HEK293 (cell line): ENCODE data around the gene TTF2.
A peak's percentile ranks its signal among the peaks of the same experiment; 100 is the strongest.

Experiments
- BCL11A ChIP-seq: fragments of 450-650 bp; formaldehyde crosslinking; IDR thresholded peaks from 2 replicates; pipeline ENCODE4 v1.5.1; 2016; ENCODE audit warnings: low read depth, missing biosample characterization, missing genetic modification characterization
- MEIS1 ChIP-seq: sonication (generic); formaldehyde crosslinking; IDR thresholded peaks from 2 replicates; pipeline ENCODE4 v1.8.1; 2022; ENCODE audit warnings: missing genetic modification reagents, mild to moderate bottlenecking, borderline replicate concordance
- PBX3 ChIP-seq: sonication (generic); formaldehyde crosslinking; IDR thresholded peaks from 2 replicates; pipeline ENCODE4 v1.8.1; 2022; ENCODE audit warnings: mild to moderate bottlenecking, moderate library complexity, missing genetic modification reagents
- SCRT2 ChIP-seq: fragments of 450-650 bp; formaldehyde crosslinking; IDR thresholded peaks from 2 replicates; pipeline ENCODE4 v1.5.1; 2016; ENCODE audit warnings: missing biosample characterization, missing genetic modification characterization
- WT1 ChIP-seq: fragments of 450-650 bp; formaldehyde crosslinking; IDR thresholded peaks from 2 replicates; pipeline ENCODE4 v1.5.1; 2016; ENCODE audit warnings: missing biosample characterization, missing genetic modification characterization
- ZFP69B ChIP-seq: fragments of 450-650 bp; formaldehyde crosslinking; IDR thresholded peaks from 2 replicates; pipeline ENCODE4 v1.5.1; 2016; ENCODE audit warnings: missing biosample characterization, missing genetic modification characterization
- ZNF133 ChIP-seq: fragments of 450-650 bp; formaldehyde crosslinking; IDR thresholded peaks from 2 replicates; pipeline ENCODE4 v1.5.1; 2016; ENCODE audit warnings: missing biosample characterization, missing genetic modification characterization
- ZNF2 ChIP-seq: fragments of 450-650 bp; formaldehyde crosslinking; IDR thresholded peaks from 2 replicates; pipeline ENCODE4 v1.5.1; 2016; ENCODE audit warnings: missing biosample characterization, missing genetic modification characterization
- ZNF223 ChIP-seq: fragments of 450-650 bp; formaldehyde crosslinking; IDR thresholded peaks from 2 replicates; pipeline ENCODE4 v1.5.1; 2016; ENCODE audit warnings: missing biosample characterization, missing genetic modification characterization
- ZNF416 ChIP-seq: fragments of 450-650 bp; formaldehyde crosslinking; IDR thresholded peaks from 2 replicates; pipeline ENCODE4 v1.5.1; 2016; ENCODE audit warnings: missing biosample characterization, missing genetic modification characterization
- ZNF433 ChIP-seq: fragments of 450-650 bp; formaldehyde crosslinking; IDR thresholded peaks from 2 replicates; pipeline ENCODE4 v1.5.1; 2016; ENCODE audit warnings: missing biosample characterization, missing genetic modification characterization, low read depth
- ZNF530 ChIP-seq: fragments of 450-650 bp; formaldehyde crosslinking; IDR thresholded peaks from 2 replicates; pipeline ENCODE4 v1.5.1; 2016; ENCODE audit warnings: low read depth, missing biosample characterization, missing genetic modification characterization
- ZNF555 ChIP-seq: fragments of 450-650 bp; formaldehyde crosslinking; conservative IDR thresholded peaks from 2 replicates; pipeline ENCODE4 v1.5.1; 2017; ENCODE audit warnings: missing biosample characterization, mild to moderate bottlenecking, missing genetic modification characterization, inconsistent platforms
- ZNF585B ChIP-seq: fragments of 450-650 bp; formaldehyde crosslinking; IDR thresholded peaks from 2 replicates; pipeline ENCODE4 v1.5.1; 2016; ENCODE audit warnings: missing biosample characterization, missing genetic modification characterization
- ZNF596 ChIP-seq: fragments of 450-650 bp; IDR thresholded peaks from 2 replicates; pipeline ENCODE4 v1.5.0; 2018; ENCODE audit warnings: missing biosample characterization, mild to moderate bottlenecking, missing genetic modification characterization, moderate library complexity
- ZNF670 ChIP-seq: fragments of 450-650 bp; formaldehyde crosslinking; IDR thresholded peaks from 2 replicates; pipeline ENCODE4 v1.5.1; 2016; ENCODE audit warnings: missing biosample characterization, missing genetic modification characterization, low read depth
- ZNF76 ChIP-seq: fragments of 450-650 bp; formaldehyde crosslinking; IDR thresholded peaks from 2 replicates; pipeline ENCODE4; 2016; ENCODE audit warnings: low read depth, missing biosample characterization, missing genetic modification characterization, borderline replicate concordance
- ZNF777 ChIP-seq: fragments of 450-650 bp; formaldehyde crosslinking; IDR thresholded peaks from 2 replicates; pipeline ENCODE4 v1.5.1; 2017; ENCODE audit warnings: missing biosample characterization, missing genetic modification characterization, borderline replicate concordance
- ZSCAN30 ChIP-seq: fragments of 450-650 bp; IDR thresholded peaks from 2 replicates; pipeline ENCODE4 v1.5.1; 2018; ENCODE audit warnings: missing biosample characterization, mild to moderate bottlenecking, missing genetic modification characterization, moderate library complexity
- TF ChIP-seq, protein P1 (sequence below): fragments of 450-650 bp; formaldehyde crosslinking; optimal IDR thresholded peaks from 2 replicates; pipeline ENCODE3; 2016; ENCODE audit warnings: missing biosample characterization, mild to moderate bottlenecking, missing genetic modification characterization
- TF ChIP-seq, protein P2 (sequence below): fragments of 450-650 bp; formaldehyde crosslinking; IDR thresholded peaks from 2 replicates; pipeline ENCODE4; 2016; ENCODE audit warnings: missing biosample characterization, missing genetic modification characterization
- TF ChIP-seq, protein P3 (sequence below): fragments of 450-650 bp; formaldehyde crosslinking; IDR thresholded peaks from 2 replicates; pipeline ENCODE4 v1.5.1; 2016; ENCODE audit warnings: missing biosample characterization, missing genetic modification characterization
- TF ChIP-seq, protein P4 (sequence below): fragments of 450-650 bp; formaldehyde crosslinking; IDR thresholded peaks from 2 replicates; pipeline ENCODE4 v1.5.1; 2017; ENCODE audit warnings: missing biosample characterization, missing genetic modification characterization
- TF ChIP-seq, protein P5 (sequence below): fragments of 450-650 bp; formaldehyde crosslinking; IDR thresholded peaks from 2 replicates; pipeline ENCODE4 v1.5.1; 2016; ENCODE audit warnings: missing biosample characterization, missing genetic modification characterization
- TF ChIP-seq, protein P6 (sequence below): fragments of 450-650 bp; formaldehyde crosslinking; IDR thresholded peaks from 2 replicates; pipeline ENCODE4 v1.5.1; 2016; ENCODE audit warnings: missing biosample characterization, missing genetic modification characterization
- TF ChIP-seq, protein P7 (sequence below): fragments of 450-650 bp; formaldehyde crosslinking; IDR thresholded peaks from 2 replicates; pipeline ENCODE4 v1.5.1; 2016; ENCODE audit warnings: missing biosample characterization, missing genetic modification characterization

TTF2 gene

DNA sequence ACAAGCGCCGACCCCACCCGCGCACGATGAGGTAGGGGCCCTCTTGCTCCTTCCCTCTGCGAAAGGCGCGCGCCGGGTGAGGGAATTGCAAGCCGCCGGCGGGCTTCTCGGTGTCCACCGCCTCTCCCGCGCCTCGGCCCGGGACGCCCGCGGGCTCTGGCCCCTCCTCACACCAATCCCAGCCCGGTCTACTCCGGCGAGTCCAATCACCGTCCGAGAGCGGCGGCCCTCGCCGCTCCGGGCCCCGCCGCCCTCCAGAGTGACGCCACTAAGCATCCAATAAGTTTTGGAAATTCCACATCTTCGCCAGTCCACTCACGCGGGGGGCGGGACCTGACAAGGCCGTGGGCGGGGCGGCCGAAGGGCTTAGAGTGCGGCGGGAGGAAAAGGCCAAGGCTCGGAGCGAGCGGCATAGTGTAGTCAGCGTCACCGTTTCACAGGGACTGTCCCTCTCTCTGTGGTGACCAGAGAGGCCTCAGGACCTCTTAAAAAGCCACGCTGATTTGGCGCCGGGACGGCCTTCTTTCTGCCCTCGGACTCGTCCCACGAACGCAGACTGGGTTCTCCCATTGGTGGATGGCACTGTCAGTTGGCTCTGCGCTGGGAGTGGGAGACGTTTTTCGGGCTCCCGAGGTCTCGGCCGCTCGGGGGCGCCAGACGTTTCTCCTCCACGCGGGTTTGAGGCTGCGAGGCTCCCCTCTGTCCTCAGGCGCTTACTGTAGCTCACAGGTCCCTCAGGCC lies 61.6 kb downstream of the TTF2 start, which contains the start of gene TRIM45 (continued):
- TF ChIP-seq WT1 (tag by site-specific recombination) (0 out of 2 replicates have a peak, but pooled peaks have one; percentile 5), ZFP69B (tag by site-specific recombination) (0 out of 2 replicates have a peak, but pooled peaks have one; percentile 28), ZNF530 (no peak), PBX3 (peak; percentile 88), ZNF223 (tag by site-specific recombination) (no peak), ZNF670 (no peak), ZNF2 (tag by site-specific recombination) (peak; percentile 82), ZNF416 (tag by site-specific recombination) (no peak), ZNF76 (peak; percentile 17; the same call in 1 of the 2 replicates), ZSCAN30 (tag by site-specific recombination) (0 out of 2 replicates have a peak, but pooled peaks have one; percentile 62), ZNF596 (tag by site-specific recombination) (no peak), MEIS1 (no peak), ZNF777 (tag by site-specific recombination) (peak; percentile 89; the same call in 1 of the 2 replicates), ZNF585B (tag by site-specific recombination) (no peak), ZNF433 (no peak), ZNF555 (tag by site-specific recombination) (no peak), BCL11A (tag by site-specific recombination) (peak; percentile 13; the same call in 1 of the 2 replicates), SCRT2 (no peak), ZNF133 (tag by site-specific recombination) (no peak)
- TF ChIP-seq, protein P1, sequence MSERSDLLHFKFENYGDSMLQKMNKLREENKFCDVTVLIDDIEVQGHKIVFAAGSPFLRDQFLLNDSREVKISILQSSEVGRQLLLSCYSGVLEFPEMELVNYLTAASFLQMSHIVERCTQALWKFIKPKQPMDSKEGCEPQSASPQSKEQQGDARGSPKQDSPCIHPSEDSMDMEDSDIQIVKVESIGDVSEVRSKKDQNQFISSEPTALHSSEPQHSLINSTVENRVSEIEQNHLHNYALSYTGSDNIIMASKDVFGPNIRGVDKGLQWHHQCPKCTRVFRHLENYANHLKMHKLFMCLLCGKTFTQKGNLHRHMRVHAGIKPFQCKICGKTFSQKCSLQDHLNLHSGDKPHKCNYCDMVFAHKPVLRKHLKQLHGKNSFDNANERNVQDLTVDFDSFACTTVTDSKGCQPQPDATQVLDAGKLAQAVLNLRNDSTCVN = peak; percentile 87
- TF ChIP-seq, protein P2, sequence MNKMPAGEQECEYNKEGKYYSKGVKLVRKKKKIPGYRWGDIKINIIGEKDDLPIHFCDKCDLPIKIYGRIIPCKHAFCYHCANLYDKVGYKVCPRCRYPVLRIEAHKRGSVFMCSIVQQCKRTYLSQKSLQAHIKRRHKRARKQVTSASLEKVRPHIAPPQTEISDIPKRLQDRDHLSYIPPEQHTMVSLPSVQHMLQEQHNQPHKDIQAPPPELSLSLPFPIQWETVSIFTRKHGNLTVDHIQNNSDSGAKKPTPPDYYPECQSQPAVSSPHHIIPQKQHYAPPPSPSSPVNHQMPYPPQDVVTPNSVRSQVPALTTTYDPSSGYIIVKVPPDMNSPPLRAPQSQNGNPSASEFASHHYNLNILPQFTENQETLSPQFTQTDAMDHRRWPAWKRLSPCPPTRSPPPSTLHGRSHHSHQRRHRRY = no peak
- TF ChIP-seq, protein P3, sequence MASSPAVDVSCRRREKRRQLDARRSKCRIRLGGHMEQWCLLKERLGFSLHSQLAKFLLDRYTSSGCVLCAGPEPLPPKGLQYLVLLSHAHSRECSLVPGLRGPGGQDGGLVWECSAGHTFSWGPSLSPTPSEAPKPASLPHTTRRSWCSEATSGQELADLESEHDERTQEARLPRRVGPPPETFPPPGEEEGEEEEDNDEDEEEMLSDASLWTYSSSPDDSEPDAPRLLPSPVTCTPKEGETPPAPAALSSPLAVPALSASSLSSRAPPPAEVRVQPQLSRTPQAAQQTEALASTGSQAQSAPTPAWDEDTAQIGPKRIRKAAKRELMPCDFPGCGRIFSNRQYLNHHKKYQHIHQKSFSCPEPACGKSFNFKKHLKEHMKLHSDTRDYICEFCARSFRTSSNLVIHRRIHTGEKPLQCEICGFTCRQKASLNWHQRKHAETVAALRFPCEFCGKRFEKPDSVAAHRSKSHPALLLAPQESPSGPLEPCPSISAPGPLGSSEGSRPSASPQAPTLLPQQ (tag by site-specific recombination) = peak; percentile 20; the same call in 1 of the 2 replicates
- TF ChIP-seq, protein P4, sequence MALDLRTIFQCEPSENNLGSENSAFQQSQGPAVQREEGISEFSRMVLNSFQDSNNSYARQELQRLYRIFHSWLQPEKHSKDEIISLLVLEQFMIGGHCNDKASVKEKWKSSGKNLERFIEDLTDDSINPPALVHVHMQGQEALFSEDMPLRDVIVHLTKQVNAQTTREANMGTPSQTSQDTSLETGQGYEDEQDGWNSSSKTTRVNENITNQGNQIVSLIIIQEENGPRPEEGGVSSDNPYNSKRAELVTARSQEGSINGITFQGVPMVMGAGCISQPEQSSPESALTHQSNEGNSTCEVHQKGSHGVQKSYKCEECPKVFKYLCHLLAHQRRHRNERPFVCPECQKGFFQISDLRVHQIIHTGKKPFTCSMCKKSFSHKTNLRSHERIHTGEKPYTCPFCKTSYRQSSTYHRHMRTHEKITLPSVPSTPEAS (tag by site-specific recombination) = no peak
- TF ChIP-seq, protein P5, sequence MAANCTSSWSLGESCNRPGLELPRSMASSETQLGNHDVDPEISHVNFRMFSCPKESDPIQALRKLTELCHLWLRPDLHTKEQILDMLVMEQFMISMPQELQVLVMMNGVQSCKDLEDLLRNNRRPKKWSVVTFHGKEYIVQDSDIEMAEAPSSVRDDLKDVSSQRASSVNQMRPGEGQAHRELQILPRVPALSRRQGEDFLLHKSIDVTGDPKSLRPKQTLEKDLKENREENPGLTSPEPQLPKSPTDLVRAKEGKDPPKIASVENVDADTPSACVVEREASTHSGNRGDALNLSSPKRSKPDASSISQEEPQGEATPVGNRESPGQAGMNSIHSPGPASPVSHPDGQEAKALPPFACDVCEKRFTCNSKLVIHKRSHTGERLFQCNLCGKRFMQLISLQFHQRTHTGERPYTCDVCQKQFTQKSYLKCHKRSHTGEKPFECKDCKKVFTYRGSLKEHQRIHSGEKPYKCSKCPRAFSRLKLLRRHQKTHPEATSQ (tag by site-specific recombination) = 0 out of 2 replicates have a peak, but pooled peaks have one; percentile 59
- TF ChIP-seq, protein P6, sequence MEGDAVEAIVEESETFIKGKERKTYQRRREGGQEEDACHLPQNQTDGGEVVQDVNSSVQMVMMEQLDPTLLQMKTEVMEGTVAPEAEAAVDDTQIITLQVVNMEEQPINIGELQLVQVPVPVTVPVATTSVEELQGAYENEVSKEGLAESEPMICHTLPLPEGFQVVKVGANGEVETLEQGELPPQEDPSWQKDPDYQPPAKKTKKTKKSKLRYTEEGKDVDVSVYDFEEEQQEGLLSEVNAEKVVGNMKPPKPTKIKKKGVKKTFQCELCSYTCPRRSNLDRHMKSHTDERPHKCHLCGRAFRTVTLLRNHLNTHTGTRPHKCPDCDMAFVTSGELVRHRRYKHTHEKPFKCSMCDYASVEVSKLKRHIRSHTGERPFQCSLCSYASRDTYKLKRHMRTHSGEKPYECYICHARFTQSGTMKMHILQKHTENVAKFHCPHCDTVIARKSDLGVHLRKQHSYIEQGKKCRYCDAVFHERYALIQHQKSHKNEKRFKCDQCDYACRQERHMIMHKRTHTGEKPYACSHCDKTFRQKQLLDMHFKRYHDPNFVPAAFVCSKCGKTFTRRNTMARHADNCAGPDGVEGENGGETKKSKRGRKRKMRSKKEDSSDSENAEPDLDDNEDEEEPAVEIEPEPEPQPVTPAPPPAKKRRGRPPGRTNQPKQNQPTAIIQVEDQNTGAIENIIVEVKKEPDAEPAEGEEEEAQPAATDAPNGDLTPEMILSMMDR (tag by site-specific recombination) = peak; percentile 90
- TF ChIP-seq, protein P7, sequence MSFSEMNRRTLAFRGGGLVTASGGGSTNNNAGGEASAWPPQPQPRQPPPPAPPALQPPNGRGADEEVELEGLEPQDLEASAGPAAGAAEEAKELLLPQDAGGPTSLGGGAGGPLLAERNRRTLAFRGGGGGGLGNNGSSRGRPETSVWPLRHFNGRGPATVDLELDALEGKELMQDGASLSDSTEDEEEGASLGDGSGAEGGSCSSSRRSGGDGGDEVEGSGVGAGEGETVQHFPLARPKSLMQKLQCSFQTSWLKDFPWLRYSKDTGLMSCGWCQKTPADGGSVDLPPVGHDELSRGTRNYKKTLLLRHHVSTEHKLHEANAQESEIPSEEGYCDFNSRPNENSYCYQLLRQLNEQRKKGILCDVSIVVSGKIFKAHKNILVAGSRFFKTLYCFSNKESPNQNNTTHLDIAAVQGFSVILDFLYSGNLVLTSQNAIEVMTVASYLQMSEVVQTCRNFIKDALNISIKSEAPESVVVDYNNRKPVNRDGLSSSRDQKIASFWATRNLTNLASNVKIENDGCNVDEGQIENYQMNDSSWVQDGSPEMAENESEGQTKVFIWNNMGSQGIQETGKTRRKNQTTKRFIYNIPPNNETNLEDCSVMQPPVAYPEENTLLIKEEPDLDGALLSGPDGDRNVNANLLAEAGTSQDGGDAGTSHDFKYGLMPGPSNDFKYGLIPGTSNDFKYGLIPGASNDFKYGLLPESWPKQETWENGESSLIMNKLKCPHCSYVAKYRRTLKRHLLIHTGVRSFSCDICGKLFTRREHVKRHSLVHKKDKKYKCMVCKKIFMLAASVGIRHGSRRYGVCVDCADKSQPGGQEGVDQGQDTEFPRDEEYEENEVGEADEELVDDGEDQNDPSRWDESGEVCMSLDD = peak; percentile 64; the same call in 1 of the 2 replicates
